BLaER1 treated with 17β-estradiol and CSF1 and Interleukin-3, amounts not matched to agents 10 nM and 100 nM (cell line): ENCODE measurements around the gene RDM1.

ENCODE experiments used
- H3K27ac ChIP-seq, 11 experiments: shearing (Covaris generic); formaldehyde crosslinking; 2 replicates each; pipeline ENCODE4 v1.8.1; 2022
- H3K27me3 ChIP-seq, 11 experiments: shearing (Covaris generic); formaldehyde crosslinking; 2 replicates each; pipeline ENCODE4 v1.8.1; 2022
- H3K36me3 ChIP-seq, 11 experiments: shearing (Covaris generic); formaldehyde crosslinking; 2 replicates each; pipeline ENCODE4 v1.8.1; 2022
- H3K4me1 ChIP-seq, 10 experiments: shearing (Covaris generic); formaldehyde crosslinking; 2 replicates each; pipeline ENCODE4 v1.8.1; 2022
- H3K4me2 ChIP-seq, 11 experiments: shearing (Covaris generic); formaldehyde crosslinking; 2 replicates each; pipeline ENCODE4 v1.8.1; 2022
- H3K4me3 ChIP-seq, 10 experiments: shearing (Covaris generic); formaldehyde crosslinking; 2 replicates each; pipeline ENCODE4 v1.8.1; 2022
- H3K9ac ChIP-seq, 11 experiments: shearing (Covaris generic); formaldehyde crosslinking; 2 replicates each; pipeline ENCODE4 v1.8.1; 2022
- H3K9me3 ChIP-seq, 11 experiments: shearing (Covaris generic); formaldehyde crosslinking; replicated peaks in 1 of 11; 2 replicates each; pipeline ENCODE4 v1.8.1; 2022
- H4K20me1 ChIP-seq, 11 experiments: shearing (Covaris generic); formaldehyde crosslinking; 2 replicates each; pipeline ENCODE4 v1.8.1; 2022
- Cebpa-rat ChIP-seq, 11 experiments: shearing (Covaris generic); IDR thresholded peaks; 2 replicates each; pipeline ENCODE4 v1.8.1; 2022

RDM1 gene

DNA sequence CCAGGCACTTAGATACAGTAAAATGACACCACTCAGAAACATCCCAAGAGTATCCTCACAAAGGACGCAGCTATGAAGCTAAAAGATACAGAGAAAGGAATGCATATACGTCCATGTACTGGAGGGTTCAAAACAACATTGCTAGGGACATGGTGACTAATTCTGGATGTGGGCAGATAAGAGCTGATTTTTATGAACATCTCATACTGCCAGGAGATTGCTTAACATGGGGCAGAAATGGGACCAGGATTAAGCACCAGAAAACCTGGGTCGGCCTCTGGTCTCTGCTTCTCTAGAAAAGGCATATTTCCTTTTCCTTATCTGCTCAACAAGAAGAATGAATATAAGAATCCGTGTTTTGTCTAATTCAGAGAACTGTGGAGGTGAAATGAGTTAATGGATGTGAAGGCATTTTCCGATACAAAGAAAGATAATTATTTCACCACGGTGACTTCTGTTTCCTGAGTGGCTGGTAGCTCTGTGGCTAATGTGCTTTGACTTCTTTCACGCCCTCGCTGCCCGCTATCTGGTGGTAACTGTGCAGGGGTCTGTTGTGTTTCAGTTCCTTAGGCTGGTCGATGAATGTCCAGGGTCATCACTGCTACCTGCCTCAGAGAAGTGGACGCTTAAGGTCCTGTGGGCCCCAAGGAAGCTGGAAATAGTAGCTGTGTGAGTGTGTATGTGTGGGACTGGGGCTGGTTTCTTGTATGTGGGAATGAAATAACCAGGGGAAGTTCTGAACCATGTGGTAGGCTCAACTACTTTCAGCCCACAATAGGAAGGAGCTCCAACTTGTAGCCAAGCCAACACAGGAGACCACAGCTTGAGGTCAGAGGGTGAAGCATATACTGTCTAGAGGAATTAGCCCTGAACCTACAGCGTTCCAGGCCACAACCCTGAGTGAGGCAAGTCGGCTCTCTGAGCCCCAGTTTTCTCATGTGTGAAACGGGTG is 34.7 kb downstream of the RDM1 start:
- no peak overlapping the region for H3K4me3 ChIP-seq
- peak overlapping the region in 6 of 11 experiments; percentile 2 to 71 (median 48); a peak in 11 of 22 replicates for H3K27ac ChIP-seq
- H3K4me2 ChIP-seq: peak overlapping the region in 6 of 11 experiments; percentile 25 to 82 (median 58); a peak in 12 of 22 replicates
- H3K27me3 ChIP-seq: no peaks in the 10 kb centered on the region
- peaks cover 0 to 6% (median 0%) of the 10 kb centered on the region in 11 experiments; a peak in 2 of 22 replicates for H3K9me3 ChIP-seq
- no peaks in the 10 kb centered on the region for H4K20me1 ChIP-seq
- H3K36me3 ChIP-seq: no peaks in the 10 kb centered on the region
- peak overlapping the region in 1 of 11 experiments; percentile 47; a peak in 2 of 22 replicates for H3K9ac ChIP-seq
- H3K4me1 ChIP-seq: peaks cover 17 to 92% (median 54%) of the 10 kb centered on the region in 10 experiments
- no peak for TF ChIP-seq Cebpa-rat (IDR thresholded peaks at IDR 0.05)

DNA sequence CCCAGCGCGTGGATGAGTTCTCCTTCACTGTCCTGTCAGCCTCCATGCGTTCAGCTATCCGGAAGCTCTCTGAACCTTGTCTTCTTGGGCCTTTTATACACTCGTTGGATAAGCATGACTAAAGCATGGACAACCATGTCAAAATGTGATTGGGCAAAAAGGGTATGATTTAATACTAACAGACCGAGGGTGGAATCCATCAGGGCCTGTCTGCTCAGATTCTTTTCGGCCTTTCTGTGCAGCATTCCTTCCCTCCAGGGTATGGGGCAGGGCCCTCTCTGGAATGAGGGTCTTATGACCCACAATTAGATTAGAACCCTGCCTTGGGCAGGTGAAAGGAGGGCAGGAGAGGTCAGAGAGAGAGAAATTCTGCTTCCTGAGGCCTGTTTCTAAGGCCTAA is 36.4 kb downstream of the RDM1 start:
- TF ChIP-seq Cebpa-rat (IDR thresholded peaks at IDR 0.05): no peak
- H3K4me3 ChIP-seq: no peak overlapping the region
- no peak overlapping the region for H3K27ac ChIP-seq
- peaks cover 17 to 87% (median 55%) of the 10 kb centered on the region in 10 experiments for H3K4me1 ChIP-seq
- H3K4me2 ChIP-seq: 0 out of 22 replicates have a peak overlapping the region, but pooled peaks of 3 of the 11 experiments have one; percentile 0 to 73 (median 47)
- no peaks in the 10 kb centered on the region for H4K20me1 ChIP-seq
- H3K9ac ChIP-seq: no peak overlapping the region
- H3K36me3 ChIP-seq: no peaks in the 10 kb centered on the region
- peaks cover 0 to 6% (median 0%) of the 10 kb centered on the region in 11 experiments; a peak in 2 of 22 replicates for H3K9me3 ChIP-seq
- H3K27me3 ChIP-seq: no peaks in the 10 kb centered on the region

DNA sequence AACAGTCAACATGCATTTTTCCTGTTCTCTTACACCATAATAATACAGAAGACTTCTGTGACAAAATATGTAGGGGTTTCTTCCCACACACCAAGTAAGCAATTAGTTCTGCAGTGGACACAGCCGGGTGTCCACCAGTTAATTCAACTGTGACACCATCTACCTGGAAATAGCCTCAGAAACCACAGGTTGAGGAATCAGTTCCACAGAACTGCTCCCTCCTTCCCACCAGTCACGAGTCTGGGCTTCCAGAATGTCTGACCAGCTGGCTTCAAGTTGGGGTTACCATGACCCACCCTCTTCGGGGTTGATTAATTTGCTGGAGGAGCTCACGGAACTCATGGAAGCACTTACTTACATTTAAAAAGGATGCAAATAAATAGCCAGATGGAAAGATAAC is 36.8 kb downstream of the RDM1 start:
- Histone ChIP-seq H3K4me2 (peak overlapping the region in 3 of 11 experiments; percentile 0 to 73 (median 47); a peak in 1 of 22 replicates), H4K20me1 (no peaks in the 10 kb centered on the region), H3K4me3 (no peak overlapping the region), H3K9me3 (peaks cover 0 to 6% (median 0%) of the 10 kb centered on the region in 11 experiments; a peak in 2 of 22 replicates), H3K9ac (no peak overlapping the region), H3K36me3 (no peaks in the 10 kb centered on the region), H3K4me1 (peaks cover 12 to 82% (median 50%) of the 10 kb centered on the region in 10 experiments), H3K27me3 (no peaks in the 10 kb centered on the region), H3K27ac (no peak overlapping the region)
- TF ChIP-seq Cebpa-rat (IDR thresholded peaks at IDR 0.05): no peak

DNA sequence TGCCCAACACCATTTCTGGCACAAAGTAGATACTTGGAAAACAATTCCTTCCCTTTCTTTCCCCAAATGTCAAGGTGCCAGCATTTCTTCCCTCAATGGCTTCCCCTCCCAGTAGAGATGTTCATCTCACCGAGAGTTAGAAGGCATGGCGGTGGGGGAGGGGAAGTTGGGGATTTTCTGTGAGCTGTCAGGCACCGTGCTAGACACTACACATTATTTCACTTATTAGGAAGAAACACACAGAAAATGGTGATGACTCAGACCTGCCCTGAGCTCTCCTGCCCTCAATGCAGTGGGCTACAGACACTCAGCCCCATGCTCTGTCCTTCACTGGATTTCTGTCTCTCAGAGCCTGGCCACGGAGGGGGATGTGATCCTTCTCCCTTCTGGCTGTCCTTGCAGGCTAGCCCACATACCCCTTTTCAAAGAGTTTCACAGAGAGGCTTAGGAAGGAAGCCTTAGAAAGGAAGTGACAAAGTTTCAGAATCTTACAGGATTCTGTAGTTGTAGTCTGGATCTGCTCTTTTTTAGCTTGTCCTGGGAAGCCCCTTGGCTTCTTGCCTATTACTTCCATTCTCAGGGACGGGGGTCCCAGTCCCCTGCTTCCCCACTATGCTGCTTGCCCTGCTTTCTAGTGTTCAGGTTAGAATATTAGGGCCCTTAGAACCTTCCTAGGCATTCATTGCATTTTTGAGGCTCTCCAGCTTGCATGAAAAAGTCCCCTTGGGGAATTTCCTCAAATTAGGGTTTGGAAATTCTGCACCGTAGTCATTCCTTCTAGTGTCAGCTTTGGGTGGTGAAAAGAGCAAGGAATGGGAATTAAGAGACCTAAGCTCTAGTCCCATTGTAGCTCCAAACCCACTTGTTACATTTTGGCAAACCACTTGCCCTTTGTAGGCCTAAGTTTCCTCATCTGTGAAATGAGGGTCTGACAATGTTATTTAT is 38.2 kb downstream of the RDM1 start:
- no peak for TF ChIP-seq Cebpa-rat (IDR thresholded peaks at IDR 0.05)
- H4K20me1 ChIP-seq: no peaks in the 10 kb centered on the region
- no peaks in the 10 kb centered on the region for H3K36me3 ChIP-seq
- H3K27me3 ChIP-seq: no peaks in the 10 kb centered on the region
- peaks cover 0 to 6% (median 0%) of the 10 kb centered on the region in 11 experiments; a peak in 2 of 22 replicates for H3K9me3 ChIP-seq
- H3K9ac ChIP-seq: peak overlapping the region in 6 of 11 experiments; percentile 12 to 48 (median 24); a peak in 6 of 22 replicates
- peaks cover 8 to 68% (median 37%) of the 10 kb centered on the region in 10 experiments; a peak in 19 of 20 replicates for H3K4me1 ChIP-seq
- H3K4me2 ChIP-seq: peak overlapping the region in 10 of 11 experiments; percentile 16 to 73 (median 50); a peak in 18 of 22 replicates
- peak overlapping the region in 9 of 11 experiments; percentile 10 to 66 (median 53); a peak in 17 of 22 replicates for H3K27ac ChIP-seq
- H3K4me3 ChIP-seq: no peak overlapping the region

DNA sequence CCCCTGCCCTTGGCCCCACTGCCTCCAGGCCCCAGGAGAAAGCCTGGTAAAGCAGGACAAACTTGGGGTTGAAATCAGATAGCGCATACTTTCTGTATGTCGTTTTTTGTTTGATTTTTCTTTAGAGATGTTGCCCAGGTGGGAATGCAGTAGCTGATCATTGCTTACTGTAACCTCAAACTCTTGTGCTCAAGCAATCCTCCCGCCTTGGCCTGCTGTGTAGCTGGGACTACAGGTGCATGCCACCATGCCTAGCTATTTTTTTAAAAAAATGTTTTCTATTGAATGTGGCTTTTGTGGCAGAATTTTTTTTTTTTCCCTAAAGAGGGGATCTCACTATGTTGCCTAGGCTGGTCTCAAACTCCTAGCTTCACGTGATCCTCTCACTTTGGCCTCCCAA is 39.3 kb downstream of the RDM1 start:
- H3K9ac ChIP-seq: no peak overlapping the region
- no peak overlapping the region for H3K27ac ChIP-seq
- no peak for TF ChIP-seq Cebpa-rat (IDR thresholded peaks at IDR 0.05)

DNA sequence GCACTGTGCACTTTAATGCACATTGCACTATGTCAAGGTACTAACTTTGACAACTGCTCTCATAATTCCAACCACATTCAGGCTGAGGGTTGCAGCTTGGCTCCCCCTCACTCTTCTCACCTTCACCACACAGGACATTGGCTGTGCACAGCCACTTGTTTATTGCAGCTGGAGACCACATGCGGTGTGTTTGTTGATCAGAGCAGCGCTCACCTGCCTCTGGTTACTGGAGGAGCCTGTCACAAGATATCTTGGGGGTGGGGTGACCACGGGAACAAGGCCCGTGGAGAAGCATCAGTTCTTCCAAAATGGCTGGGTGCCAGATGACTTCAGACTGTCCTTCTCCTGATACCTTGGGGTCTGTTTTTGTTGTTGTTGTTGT is 39.8 kb downstream of the RDM1 start:
- peaks cover 0 to 6% (median 0%) of the 10 kb centered on the region in 11 experiments; a peak in 2 of 22 replicates for H3K9me3 ChIP-seq
- no peak overlapping the region for H3K4me3 ChIP-seq
- H3K4me2 ChIP-seq: peak overlapping the region in 1 of 11 experiments; percentile 73; a peak in 1 of 22 replicates
- no peak overlapping the region for H3K27ac ChIP-seq
- no peak overlapping the region for H3K9ac ChIP-seq
- peaks cover 8 to 52% (median 26%) of the 10 kb centered on the region in 10 experiments; a peak in 19 of 20 replicates for H3K4me1 ChIP-seq
- H4K20me1 ChIP-seq: no peaks in the 10 kb centered on the region
- TF ChIP-seq Cebpa-rat (IDR thresholded peaks at IDR 0.05): no peak
- H3K27me3 ChIP-seq: no peaks in the 10 kb centered on the region
- H3K36me3 ChIP-seq: no peaks in the 10 kb centered on the region

More for the DNA sequence above, 39.3 kb downstream of the RDM1 start:
- peaks cover 0 to 6% (median 0%) of the 10 kb centered on the region in 11 experiments; a peak in 2 of 22 replicates for H3K9me3 ChIP-seq
- peak overlapping the region in 2 of 11 experiments; percentile 47 to 73; a peak in 3 of 22 replicates for H3K4me2 ChIP-seq
- no peaks in the 10 kb centered on the region for H3K36me3 ChIP-seq
- H4K20me1 ChIP-seq: no peaks in the 10 kb centered on the region
- H3K4me1 ChIP-seq: peaks cover 8 to 57% (median 31%) of the 10 kb centered on the region in 10 experiments; a peak in 19 of 20 replicates
- H3K4me3 ChIP-seq: no peak overlapping the region
- no peaks in the 10 kb centered on the region for H3K27me3 ChIP-seq

DNA sequence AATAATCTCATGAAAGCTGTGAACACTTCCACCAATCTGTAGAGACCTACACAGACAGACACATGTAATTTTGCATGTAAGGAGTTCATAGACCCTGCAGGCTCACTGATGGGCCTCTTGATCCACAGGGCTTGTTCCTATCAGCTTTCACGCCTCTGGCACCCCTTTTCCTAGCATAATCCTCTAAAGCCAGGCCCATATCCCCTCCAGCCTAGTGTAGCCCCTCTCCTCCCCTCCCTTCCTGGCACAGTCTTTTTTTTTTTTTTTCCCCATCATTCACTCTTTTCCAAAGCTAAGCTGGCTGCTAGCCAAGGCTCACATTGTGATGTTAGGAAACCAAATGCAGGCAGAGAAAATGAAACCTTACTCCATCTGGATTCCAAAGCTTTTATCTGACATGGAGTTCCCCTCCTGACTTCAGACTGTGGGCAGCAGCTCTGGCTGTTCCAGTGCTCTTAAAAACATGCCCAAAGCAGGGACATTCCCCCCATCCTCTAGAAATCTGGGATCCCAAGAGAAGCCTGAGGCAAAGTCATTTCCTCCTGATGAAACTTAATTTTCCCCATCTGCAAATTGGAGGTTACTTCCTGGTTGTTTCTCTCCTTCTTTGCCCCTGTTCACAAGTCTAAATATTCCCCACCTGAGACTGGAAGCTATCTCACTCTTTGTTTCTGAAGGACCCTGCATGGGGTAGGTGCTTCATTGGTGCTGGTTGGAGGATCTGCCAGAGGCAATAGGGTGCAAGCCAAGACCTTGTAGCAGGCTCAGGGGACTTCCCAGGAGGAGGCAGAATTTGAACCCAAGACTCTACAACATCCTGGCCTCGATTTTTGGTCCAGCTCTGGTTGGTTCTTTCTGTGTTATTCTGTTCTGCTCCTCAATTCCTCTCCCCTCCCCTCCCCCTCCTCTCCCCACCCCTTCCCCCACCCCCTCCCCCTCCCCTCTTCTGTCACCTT is 40.5 kb downstream of the RDM1 start:
- Histone ChIP-seq H3K4me1 (peaks cover 8 to 45% (median 22%) of the 10 kb centered on the region in 10 experiments; a peak in 19 of 20 replicates), H3K4me3 (no peak overlapping the region), H3K9ac (no peak overlapping the region), H3K27me3 (no peaks in the 10 kb centered on the region), H3K9me3 (peaks cover 0 to 6% (median 0%) of the 10 kb centered on the region in 11 experiments; a peak in 2 of 22 replicates), H3K4me2 (peak overlapping the region in 5 of 11 experiments; percentile 42 to 51 (median 47); a peak in 10 of 22 replicates), H4K20me1 (no peaks in the 10 kb centered on the region), H3K27ac (peak overlapping the region in 3 of 11 experiments; percentile 42 to 48 (median 47); a peak in 3 of 22 replicates), H3K36me3 (no peaks in the 10 kb centered on the region)
- TF ChIP-seq Cebpa-rat (IDR thresholded peaks at IDR 0.05): no peak
